HG03432 (cell line): ENCODE results near the gene FAM3B.

ENCODE experiments used
- ATAC-seq: cut with Tn5 transposase; IDR thresholded peaks from one replicate; pipeline ENCODE4 v1.9.1; 2021; ENCODE audit warnings: mild to moderate bottlenecking, moderate library complexity; ENCODE audit not compliant: unreplicated experiment

Gene FAM3B

DNA sequence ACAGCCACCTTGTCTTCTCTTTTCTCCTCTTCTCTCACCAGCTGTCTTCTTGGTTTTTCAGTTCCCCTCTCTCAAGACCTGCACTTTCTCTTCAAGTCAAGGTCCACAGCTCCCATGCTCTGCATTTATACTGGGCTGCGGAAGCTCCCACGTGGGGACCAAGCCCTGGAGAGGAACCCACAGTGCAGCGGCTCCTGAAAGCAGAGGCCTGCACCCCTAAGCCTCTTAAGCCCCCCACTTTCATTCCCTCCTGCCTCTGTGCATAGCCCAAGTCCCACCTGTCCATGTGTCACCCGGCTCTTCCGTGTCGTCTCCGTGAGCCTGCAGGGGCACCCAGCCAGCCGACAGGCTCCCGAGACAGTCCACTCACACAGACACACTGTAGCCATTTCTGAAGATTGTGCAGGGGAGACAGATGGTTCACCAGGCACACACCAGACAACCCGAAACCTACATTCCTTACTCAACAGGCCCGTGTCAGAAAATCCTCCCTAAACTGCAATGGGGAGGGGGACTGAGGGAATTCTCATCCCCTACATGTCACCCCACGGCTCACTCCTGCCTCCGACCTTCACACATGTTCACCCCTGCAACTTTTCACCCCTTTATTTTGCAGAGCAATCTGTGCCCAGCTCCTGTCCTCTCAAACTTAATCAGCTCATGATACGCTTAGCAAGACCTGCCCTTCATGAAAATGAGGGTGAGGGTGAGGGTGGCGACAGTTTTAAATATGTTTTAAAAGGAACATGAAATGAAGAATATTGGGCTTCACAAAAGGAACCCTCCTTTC is 51.5 kb downstream of the FAM3B start:
- ATAC-seq = peak; percentile 71

GRCh38 chr21:41368735-41369104 is 52.1 kb downstream of the FAM3B start:
- no peak for ATAC-seq

DNA sequence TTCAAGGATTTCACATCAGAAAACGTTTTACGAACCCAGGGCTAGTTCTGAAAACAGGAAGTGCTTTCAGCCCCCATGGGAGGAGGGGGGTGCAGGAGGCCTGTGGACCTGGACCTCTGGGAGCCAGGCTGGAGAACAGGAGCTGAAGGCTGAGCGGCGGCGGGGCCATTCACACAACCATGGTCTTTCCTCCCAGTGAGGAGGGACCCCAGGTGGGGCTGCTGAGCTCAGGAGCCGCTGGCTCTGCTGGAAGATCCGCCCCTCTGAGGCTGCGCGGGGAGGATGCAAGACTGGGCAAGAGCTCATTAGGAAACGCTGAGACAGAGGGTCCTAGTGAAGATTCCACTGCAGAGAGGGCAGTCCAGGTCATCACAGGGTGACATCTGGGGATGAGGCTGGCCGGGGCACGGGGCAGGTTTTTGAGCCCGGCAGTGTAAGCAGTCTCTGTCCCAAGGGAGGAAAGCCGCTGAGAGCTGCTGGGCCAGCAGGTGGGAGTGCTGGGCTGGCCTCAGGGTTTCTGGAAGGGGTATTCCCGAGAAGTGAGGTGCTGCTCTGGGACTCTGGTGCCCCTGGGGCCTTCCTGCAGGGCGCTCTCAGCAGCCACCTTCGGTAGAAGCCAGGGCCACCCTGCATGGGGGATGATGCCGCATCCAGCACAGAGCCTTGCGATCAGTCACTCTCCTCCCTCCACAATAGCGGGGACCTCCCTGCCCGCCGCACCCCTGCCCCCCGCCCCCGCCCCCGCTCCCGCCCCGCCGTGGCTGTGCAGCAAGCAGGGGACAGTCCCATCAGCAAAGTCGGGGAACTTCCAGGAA is 52.7 kb downstream of the FAM3B start:
- peak; percentile 46 for ATAC-seq

DNA sequence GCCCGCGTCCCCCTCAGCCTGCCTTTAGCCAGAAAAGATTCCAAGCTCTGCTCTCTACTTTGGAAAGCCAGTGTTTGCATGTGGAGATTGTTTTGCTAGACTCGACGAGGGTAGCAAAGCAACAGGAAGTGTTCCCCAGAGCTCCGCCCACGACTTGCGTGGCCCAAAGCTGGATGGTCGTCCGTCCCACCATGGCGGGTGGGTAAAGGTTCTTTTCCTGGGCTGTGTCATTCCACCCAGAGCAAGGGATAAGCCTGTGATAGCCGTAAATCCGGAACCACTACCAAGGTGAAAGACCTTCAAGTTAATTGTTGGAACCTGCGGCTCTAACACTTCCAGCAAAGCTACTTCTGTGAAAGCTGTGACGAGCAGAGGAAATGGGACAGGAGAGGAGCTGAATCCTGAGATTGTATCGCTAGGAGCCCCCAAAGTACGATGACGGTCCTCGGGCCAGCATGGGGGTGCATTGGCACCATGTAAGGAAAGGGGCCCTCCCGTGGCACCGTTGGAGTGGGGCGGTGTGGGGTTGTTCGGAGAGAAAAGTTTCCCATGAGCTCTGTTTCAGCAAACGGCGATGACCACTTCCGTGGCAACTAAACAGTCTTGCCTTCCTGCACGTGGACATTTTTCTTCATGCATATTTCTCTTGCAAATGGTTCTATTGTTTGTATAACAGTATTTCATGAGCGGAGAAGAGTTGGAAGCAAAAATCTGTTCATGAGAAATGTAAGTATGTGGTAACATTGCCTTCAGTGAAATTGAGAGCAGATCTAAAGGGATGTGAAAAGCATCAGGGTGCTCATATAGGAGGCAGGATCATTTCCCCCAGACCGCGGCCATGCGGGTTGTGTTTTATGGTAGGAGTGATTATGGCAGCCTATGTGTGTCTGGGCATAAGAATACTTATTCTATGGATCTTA is 53.6 kb downstream of the FAM3B start:
- no peak for ATAC-seq

GRCh38 chr21:41370840-41371684 is 54.5 kb downstream of the FAM3B start:
- no peak for ATAC-seq

GRCh38 chr21:41371685-41372030 is 55.1 kb downstream of the FAM3B start:
- ATAC-seq = no peak

DNA sequence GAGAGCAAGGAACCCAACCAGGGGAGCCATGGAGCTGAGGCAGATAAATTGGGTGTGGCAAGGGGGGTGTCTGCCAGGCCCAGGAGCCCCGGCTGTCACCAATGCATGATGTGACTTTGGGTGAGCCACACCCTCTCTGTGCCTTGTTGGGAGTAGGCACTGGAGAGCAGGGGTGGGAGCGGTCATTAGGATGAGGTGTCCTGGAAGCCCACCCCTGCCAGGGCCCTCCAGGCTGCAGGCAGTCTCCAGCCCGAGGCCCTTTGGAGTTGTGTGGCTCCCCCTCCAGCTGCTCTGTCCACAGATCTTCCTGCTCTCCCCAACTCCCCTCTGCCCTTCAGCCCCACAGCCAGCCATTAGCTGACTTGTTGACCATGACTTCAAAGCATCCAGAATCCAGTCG is 56.7 kb downstream of the FAM3B start:
- ATAC-seq = no peak

- ATAC-seq = no peak
Observed at GRCh38 chr21:41373763-41374162, 57.2 kb downstream of the FAM3B start.

DNA sequence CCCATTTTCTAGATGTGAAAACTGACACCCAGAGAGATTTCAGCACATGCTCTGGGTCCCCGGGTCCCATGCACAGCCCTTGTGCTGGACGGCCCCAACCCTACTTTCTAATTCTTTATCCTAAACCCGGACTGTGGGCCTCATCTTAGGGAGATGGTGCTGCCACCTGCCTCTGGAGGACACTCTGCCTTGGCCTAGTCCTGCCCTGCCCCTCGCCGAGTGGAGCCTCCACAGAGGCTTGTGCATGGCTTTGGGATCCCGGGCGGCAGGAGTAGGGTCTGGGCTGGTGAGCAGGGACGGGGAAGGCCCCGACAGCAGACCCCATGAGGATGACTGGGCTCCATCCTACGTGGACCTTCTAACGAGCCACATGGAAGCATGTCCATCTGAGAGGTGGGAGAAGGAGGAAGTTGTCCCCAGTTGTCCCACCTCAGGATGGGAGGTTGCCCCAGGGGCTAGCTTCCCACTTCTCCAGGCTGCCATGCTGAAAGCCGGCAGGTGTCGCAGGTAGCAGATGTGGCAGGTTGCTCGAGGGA is 57.6 kb downstream of the FAM3B start:
- no peak for ATAC-seq

GRCh38 chr21:41374867-41375533 is 58.4 kb downstream of the FAM3B start:
- ATAC-seq = no peak

GRCh38 chr21:41375875-41376274 is 59.3 kb downstream of the FAM3B start:
- no peak for ATAC-seq

DNA sequence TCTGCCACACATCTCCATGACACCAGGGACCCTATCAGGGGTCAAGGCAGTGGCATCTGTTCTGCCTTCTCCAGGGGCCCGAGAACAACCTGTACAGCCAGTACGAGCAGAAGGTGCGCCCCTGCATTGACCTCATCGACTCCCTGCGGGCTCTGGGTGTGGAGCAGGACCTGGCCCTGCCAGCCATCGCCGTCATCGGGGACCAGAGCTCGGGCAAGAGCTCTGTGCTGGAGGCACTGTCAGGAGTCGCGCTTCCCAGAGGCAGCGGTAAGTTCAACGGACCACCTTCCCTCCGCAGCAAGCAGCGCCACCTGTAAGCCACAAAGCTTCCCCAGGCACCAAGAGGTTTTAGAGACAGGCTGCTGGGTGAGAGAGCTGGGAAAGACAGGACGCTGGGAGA is 61.1 kb downstream of the FAM3B start:
- ATAC-seq = no peak

GRCh38 chr21:41378849-41379248 is 62.2 kb downstream of the FAM3B start:
- ATAC-seq = no peak

DNA sequence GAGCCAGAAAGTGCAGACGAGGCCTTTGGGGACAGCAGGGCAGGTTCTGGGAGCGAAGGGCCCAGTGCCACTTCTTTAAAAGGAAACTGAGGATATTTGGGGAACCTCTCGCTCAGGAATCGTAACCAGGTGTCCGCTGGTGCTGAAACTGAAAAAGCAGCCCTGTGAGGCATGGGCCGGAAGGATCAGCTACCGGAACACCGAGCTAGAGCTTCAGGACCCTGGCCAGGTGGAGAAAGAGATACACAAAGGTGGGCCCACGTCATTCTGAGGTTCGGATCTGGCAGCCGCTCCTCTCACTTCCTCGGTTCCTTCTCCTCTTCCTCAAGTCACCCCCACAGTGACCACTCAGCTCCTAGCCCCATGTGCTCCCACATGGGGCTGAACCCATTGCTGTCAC is 63.3 kb downstream of the FAM3B start:
- no peak for ATAC-seq

DNA sequence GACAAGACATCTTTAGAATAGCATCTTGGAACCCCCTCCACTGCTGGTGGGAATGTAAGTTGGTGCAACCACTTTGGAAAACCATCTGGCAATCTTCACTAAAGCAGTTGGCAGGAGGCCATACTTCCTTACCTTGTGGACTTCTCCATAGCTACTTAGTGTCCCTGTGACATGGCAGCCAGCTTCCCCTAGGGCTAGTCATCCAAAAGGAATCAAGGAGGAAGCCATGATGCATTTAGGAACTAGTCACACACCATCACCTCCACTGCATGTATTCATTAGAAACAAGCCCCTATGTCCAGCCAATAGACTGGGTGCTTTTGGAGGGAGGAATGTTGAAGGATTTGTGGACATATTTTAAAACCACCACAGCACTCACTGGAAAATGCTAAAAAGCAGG is 65.1 kb downstream of the FAM3B start:
- ATAC-seq = no peak

DNA sequence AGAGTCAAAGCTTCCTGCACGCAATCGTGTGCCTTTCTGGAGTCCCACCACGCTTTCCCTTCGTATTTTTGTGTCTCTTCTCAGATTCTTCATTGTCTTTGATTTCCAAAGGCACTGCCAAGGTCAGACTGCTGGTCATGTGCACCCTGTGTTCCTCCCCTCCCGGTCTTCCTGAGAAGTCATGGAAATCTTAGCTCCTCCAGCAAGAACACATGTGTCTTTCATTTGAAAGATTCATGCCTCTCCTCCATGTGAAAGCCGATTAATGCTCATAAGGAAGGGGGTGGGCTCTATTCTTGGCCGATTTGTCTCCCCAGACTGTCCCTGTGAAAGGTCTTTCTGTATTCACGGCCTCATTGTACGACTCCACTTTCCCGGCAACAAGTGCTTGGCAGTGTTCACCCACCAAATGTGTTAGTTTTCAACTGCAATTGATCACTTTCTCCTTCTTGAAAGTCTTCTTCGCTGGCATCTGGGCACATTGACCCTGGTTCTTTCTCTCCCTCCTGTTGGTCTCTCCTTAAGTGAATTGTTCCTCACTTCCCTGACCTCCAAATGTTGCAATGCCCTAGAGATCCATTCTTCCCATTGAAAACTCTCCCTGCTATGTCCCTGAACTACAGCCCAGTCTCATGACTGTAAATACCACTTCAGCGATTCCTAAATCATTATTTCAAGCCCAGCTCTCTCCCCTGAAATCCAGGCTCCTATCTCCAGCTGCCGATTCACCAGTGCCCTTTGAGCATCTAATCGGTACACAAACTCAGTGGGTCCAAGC is 70.6 kb downstream of the FAM3B start:
- ATAC-seq = no peak

GRCh38 chr21:41387824-41388223 is 71.2 kb downstream of the FAM3B start:
- ATAC-seq = no peak

GRCh38 chr21:41388259-41388658 is 71.7 kb downstream of the FAM3B start:
- no peak for ATAC-seq
